HepG2 (cell line): ENCODE data around the gene TSPAN18. TPM values are rescaled to one million over a fixed set of nuclear protein-coding genes. Genes with fewer than 3 reads are reported as not detected.

Source experiments
- ATAC-seq: fragments of 200-7000 bp; cut with Tn5 transposase; 3 replicates; pipeline ENCODE4 v1.9.1; 2020; ENCODE audit warnings: mild to moderate bottlenecking, moderate library complexity
- BruUV-seq: library from RNA; stranded (reverse); fragments of 400-500 nt; replicated peaks from 2 replicates; lab custom pipeline; 2021; lab: Mats Ljungman, UMichigan
- CTCF ChIA-PET: fragments of 300-600 bp; formaldehyde crosslinking; extraction: SDS; loops from one replicate; lab custom pipeline; 2021; ENCODE audit warnings: low total read pairs, inconsistent platforms, low intra/inter-chr PET ratio; lab: Yijun Ruan, JAX
- POLR2A ChIA-PET: fragments of 350-600 bp; sonication (Branson Sonifier 250); formaldehyde crosslinking; loops from one replicate; lab custom pipeline; 2020; ENCODE audit warnings: antibody characterized with exemption, inconsistent platforms; lab: Yijun Ruan, JAX
- DNase-seq: peaks from one replicate; pipeline ENCODE4 v3.0.0-alpha.2; 2015; ENCODE audit warnings: low spot score
- FAIRE-seq: peaks from 3 replicates; lab custom pipeline; 2011; peaks lifted over from hg19 to GRCh38; lab: Jason Lieb, UNC
- H2AFZ ChIP-seq: one replicate; pipeline ENCODE4 v1.6.1; 2011; ENCODE audit warnings: low read length, inconsistent platforms
- H3K27ac ChIP-seq: fragments of 300-600 bp; 3 replicates; pipeline ENCODE4 v1.8.0; 2011; ENCODE audit warnings: mixed run types, mild to moderate bottlenecking, mixed read lengths, low read length, inconsistent platforms; ENCODE audit not compliant: insufficient read depth; ENCODE audit errors: extremely low read length
- H3K27me3 ChIP-seq, 2 experiments: fragments of 200-600 bp in 1 of 2; 2 replicates in 1 of 2; 3 replicates in 1 of 2; pipeline versions ENCODE4 v1.6.0 to v1.8.0; 2011; ENCODE audit warnings: low read length in 2 of 2, mild to moderate bottlenecking in 2 of 2, moderate library complexity in 2 of 2, inconsistent platforms in 1 of 2; ENCODE audit not compliant: insufficient read depth in 2 of 2, control insufficient read depth in 1 of 2
- H3K36me3 ChIP-seq, 2 experiments: fragments of 200-600 bp in 1 of 2; replicated peaks in 1 of 2; 2 replicates in 1 of 2; 3 replicates in 1 of 2; pipeline versions ENCODE4 v1.5.1 to v1.8.0; 2011; ENCODE audit warnings: low read length in 2 of 2, inconsistent platforms in 1 of 2; ENCODE audit not compliant: insufficient read depth in 2 of 2, control insufficient read depth in 1 of 2
- H3K4me1 ChIP-seq: 2 replicates; pipeline ENCODE4 v1.5.1; 2012; ENCODE audit warnings: low read length, inconsistent platforms; ENCODE audit not compliant: insufficient read depth
- H3K4me2 ChIP-seq: 2 replicates; pipeline ENCODE4 v1.6.0; 2011; ENCODE audit warnings: low read depth, low read length, inconsistent platforms
- H3K4me3 ChIP-seq, 3 experiments: fragments of 200-600 bp in 1 of 3; sonication (generic), shearing (Covaris generic) in 1 of 3; replicated peaks in 1 of 3; 2 replicates each; pipeline ENCODE4 v1.5.1; 2011 to 2016; ENCODE audit warnings: low read length in 3 of 3, inconsistent platforms in 2 of 3, low read depth in 2 of 3, mild to moderate bottlenecking in 2 of 3, control low read depth in 1 of 3, mixed read lengths in 1 of 3; ENCODE audit not compliant: insufficient read depth in 1 of 3
- H3K79me2 ChIP-seq: one replicate; pipeline ENCODE4 v1.6.1; 2011; ENCODE audit warnings: low read length, inconsistent platforms; ENCODE audit not compliant: insufficient read depth
- H3K9ac ChIP-seq: 2 replicates; pipeline ENCODE4 v1.6.0; 2011; ENCODE audit warnings: mild to moderate bottlenecking, low read depth, low read length, inconsistent platforms; ENCODE audit not compliant: insufficient read depth
- H3K9me3 ChIP-seq: 2 replicates; pipeline ENCODE4 v1.5.1; 2012; ENCODE audit warnings: mild to moderate bottlenecking, low read length
- H4K20me1 ChIP-seq: 2 replicates; pipeline ENCODE4 v1.6.0; 2011; ENCODE audit warnings: inconsistent platforms, mild to moderate bottlenecking, low read length, moderate library complexity; ENCODE audit not compliant: insufficient read depth
- HNRNPL ChIP-seq: fragments of 200-400 bp; formaldehyde crosslinking; IDR thresholded peaks from 2 replicates; pipeline ENCODE4 v1.6.1; 2017; ENCODE audit warnings: mild to moderate bottlenecking, low read depth, low read length
- MAFF ChIP-seq: IDR thresholded peaks from 2 replicates; pipeline ENCODE4 v1.6.1; 2011; ENCODE audit warnings: low read depth, low read length, improper control_type of control experiment
- MAFK ChIP-seq, 2 experiments: IDR thresholded peaks in 1 of 2; conservative IDR thresholded peaks in 1 of 2; 2 replicates each; pipeline ENCODE4 v1.6.1; 2011; ENCODE audit warnings: improper control_type of control experiment in 2 of 2, low read length in 2 of 2
- SKIL ChIP-seq: sonication (generic); formaldehyde crosslinking; IDR thresholded peaks from 2 replicates; pipeline ENCODE4 v1.8.0; 2022; ENCODE audit warnings: missing genetic modification reagents, mild to moderate bottlenecking, moderate library complexity, borderline replicate concordance
- ZNF775 ChIP-seq: sonication (generic); formaldehyde crosslinking; IDR thresholded peaks from 2 replicates; pipeline ENCODE4 v1.4.0; 2020; ENCODE audit warnings: missing genetic modification reagents, mild to moderate bottlenecking, moderate library complexity, borderline replicate concordance
- WGBS: methylation state at CpG from one replicate; pipeline ENCODE4 v1.1.6; 2017; ENCODE audit warnings: low lambda C conversion rate; 5-methylcytosine and 5-hydroxymethylcytosine counted together
- in situ Hi-C: cut with HindIII; loops from 2 replicates; pipeline ENCODE4 v1.10.0; 2017; ENCODE audit warnings: low pct_unique_long_range_greater_than_20kb; ENCODE audit not compliant: extremely low pct_ligation_motif_present
- intact Hi-C: fragments of 100-400 bp; cut with micrococcal nuclease; formaldehyde crosslinking; loops from one replicate; pipeline ENCODE4 v1.10.0; 2022; ENCODE audit not compliant: unreplicated experiment
- polyA plus RNA-seq, 8 experiments: library from polyadenylated mRNA; depleted of rRNA in 3 of 8; stranded (reverse) in 7 of 8; unstranded in 1 of 8; fragments of >200 nt; fragmentation: Illumina TruSeq in 4 of 8; extraction: Trizol in 4 of 8; gene quantifications; 2 replicates each; pipeline versions ENCODE4 v1.2.1 to v1.2.3, GENCODE V29; 2011 to 2016; ENCODE audit warnings: low read depth in 4 of 8, missing spikeins in 1 of 8, mixed read lengths in 1 of 8; ENCODE audit not compliant: insufficient read depth in 1 of 8
- total RNA-seq, 5 experiments: library from RNA; depleted of rRNA; stranded (reverse); fragments of >200 nt; fragmentation: Illumina TruSeq; extraction: Trizol; gene quantifications; 2 replicates each; pipeline ENCODE4 v1.2.3, GENCODE V29; 2016; ENCODE audit warnings: low read depth in 1 of 5

The TSPAN18 gene
- total and polyA plus RNA-seq, 2 of the 13 experiments (the other 11 are each of a cell fraction or from before 2014, with no cell fraction given) = not detected

GRCh38 chr11:44835296-44835695, 108.5 kb downstream of the TSPAN18 start:
- WGBS = 36% methylated on average over 4 of the region's 4 CpGs
- no peak overlapping the region for H3K27ac ChIP-seq
- no peak overlapping the region for H2AFZ ChIP-seq
- H3K27me3 ChIP-seq = peaks cover 0 to 15% of the 10 kb centered on the region in 2 experiments; a peak in 1 of 5 replicates
- ATAC-seq (no peak), DNase-seq (no peak), FAIRE-seq (no peak)
- POLR2A ChIA-PET = no interaction called here
- H3K4me1 ChIP-seq = no peaks in the 10 kb centered on the region
- no peaks in the 10 kb centered on the region for H3K79me2 ChIP-seq
- H3K36me3 ChIP-seq = no peaks in the 10 kb centered on the region
- no peaks in the 10 kb centered on the region for H3K9me3 ChIP-seq
- CTCF ChIA-PET = no interaction called here
- no peaks in the 10 kb centered on the region for H4K20me1 ChIP-seq
- intact Hi-C loops = no loop called here
- H3K4me2 ChIP-seq = no peak overlapping the region
- in situ Hi-C loops = no loop called here
- BruUV-seq = no TSS peak
- TF ChIP-seq MAFF = peak; percentile 56
- TF ChIP-seq SKIL (CRISPR knock-in tag) = no peak
- peak; percentile 64 to 84 for TF ChIP-seq MAFK (conservative IDR thresholded peaks at IDR 0.05 in 1 of 2, IDR thresholded peaks at IDR 0.05 in 1 of 2; ENCODE audit: low read length in 2 of 2)
- no peak overlapping the region for H3K4me3 ChIP-seq
- H3K9ac ChIP-seq = no peak overlapping the region

- TF ChIP-seq HNRNPL = no peak
- no peak for TF ChIP-seq ZNF775
- TF ChIP-seq, all 625 proteins: peak for 0
- H3K9ac ChIP-seq = no peak overlapping the region
- ChIA-PET POLR2A (no interaction called here), CTCF (no interaction called here)
- no peaks in the 10 kb centered on the region for H4K20me1 ChIP-seq
- no peaks in the 10 kb centered on the region for H3K9me3 ChIP-seq
- WGBS = 14% methylated on average over 4 of the region's 4 CpGs
- in situ Hi-C loops = no loop called here
- no peaks in the 10 kb centered on the region for H3K36me3 ChIP-seq
- no peak for DNase-seq
- BruUV-seq = no TSS peak
- no peak for FAIRE-seq
- no peak overlapping the region for H3K4me3 ChIP-seq
- H3K27ac ChIP-seq = no peak overlapping the region
- H3K79me2 ChIP-seq = no peaks in the 10 kb centered on the region
- no peaks in the 10 kb centered on the region for H3K4me1 ChIP-seq
- H2AFZ ChIP-seq = no peak overlapping the region
- no peak for ATAC-seq
- intact Hi-C loops = no loop called here
- H3K27me3 ChIP-seq = peaks cover 0 to 15% of the 10 kb centered on the region in 2 experiments; a peak in 1 of 5 replicates
- H3K4me2 ChIP-seq = no peak overlapping the region
Measured at GRCh38 chr11:44835938-44836337, 109.2 kb downstream of the TSPAN18 start.
